ENCODE results near the gene PDLIM5.

Gene PDLIM5

GRCh38 chr4:94642561-94642866, 190.8 kb downstream of the PDLIM5 start:
- Histone ChIP-seq H3K4me3 (ENCODE audit: low read depth, low read length) (no peak overlapping the region), H3K27ac (peak overlapping the region; percentile 79), H3K36me3 (replicated peaks) (peaks cover 17% of the 10 kb centered on the region), H3K27me3 (replicated peaks) (no peaks in the 10 kb centered on the region)
- DNase-seq: no peak
- TF ChIP-seq CTCF (IDR thresholded peaks at IDR 0.05; ENCODE audit: low read depth, low read length, missing control alignments): no peak
- in situ Hi-C loops (cut with HindIII; ENCODE audit: low pct_ligation_motif_present, low sequenced_read_pairs): loop anchor here (25.0 kb wide), 1 partner anchor 470 kb away; no protein-coding TSS in a partner anchor

- Histone ChIP-seq H3K4me3 (ENCODE audit: low read depth, low read length) (no peak overlapping the region), H3K27me3 (replicated peaks) (no peaks in the 10 kb centered on the region), H3K36me3 (replicated peaks) (peaks cover 31% of the 10 kb centered on the region), H3K27ac (no peak overlapping the region)
- in situ Hi-C loops (cut with HindIII; ENCODE audit: low pct_ligation_motif_present, low sequenced_read_pairs): loop anchor here (25.0 kb wide), 1 partner anchor 464 kb away; no protein-coding TSS in a partner anchor
- DNase-seq: no peak
- no peak for TF ChIP-seq CTCF (IDR thresholded peaks at IDR 0.05; ENCODE audit: low read depth, low read length, missing control alignments)
Measured at GRCh38 chr4:94648699-94649098, 197.0 kb downstream of the PDLIM5 start.

DNA sequence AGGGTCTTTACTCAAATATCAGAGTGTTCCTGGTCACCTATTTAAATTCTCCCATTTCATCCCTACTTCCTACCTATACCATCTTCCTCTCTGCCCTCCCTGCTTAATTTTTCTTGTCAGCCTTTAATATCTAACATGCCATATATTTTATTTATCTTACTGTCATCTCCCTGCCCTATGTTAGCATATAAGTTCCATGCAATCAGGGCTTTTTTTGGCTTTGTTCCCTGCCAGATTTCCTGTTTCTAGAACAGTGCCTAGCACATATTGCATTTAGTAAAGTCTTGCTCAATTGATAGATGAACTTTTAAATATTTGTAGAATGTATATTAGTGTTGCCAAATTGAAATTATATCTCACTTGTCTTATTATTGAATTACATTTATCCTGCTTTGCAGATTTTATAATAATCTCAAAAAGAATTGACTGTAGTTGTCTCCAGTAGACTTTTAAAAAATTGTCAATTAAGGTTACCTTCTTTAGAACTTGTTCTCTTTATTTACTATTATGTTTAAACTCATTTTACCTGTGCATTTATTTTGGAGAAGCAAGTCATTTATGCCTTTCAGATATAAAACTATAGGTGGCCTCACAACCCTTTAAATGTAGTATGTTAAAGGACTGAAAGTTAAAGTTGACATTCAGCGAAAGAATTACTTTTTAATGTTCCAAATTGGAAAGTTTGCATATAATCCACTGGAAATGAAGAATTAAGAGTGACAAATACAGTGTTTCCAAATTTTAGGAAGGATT, 197.8 kb downstream of the PDLIM5 start:
- Histone ChIP-seq H3K27ac (no peak overlapping the region), H3K4me3 (ENCODE audit: low read depth, low read length) (no peak overlapping the region), H3K36me3 (replicated peaks) (peaks cover 29% of the 10 kb centered on the region), H3K27me3 (replicated peaks) (no peaks in the 10 kb centered on the region)
- in situ Hi-C loops (cut with HindIII; ENCODE audit: low pct_ligation_motif_present, low sequenced_read_pairs): loop anchor here (25.0 kb wide), 1 partner anchor 463 kb away; no protein-coding TSS in a partner anchor
- DNase-seq: no peak
- no peak for TF ChIP-seq CTCF (IDR thresholded peaks at IDR 0.05; ENCODE audit: low read depth, low read length, missing control alignments)

DNA sequence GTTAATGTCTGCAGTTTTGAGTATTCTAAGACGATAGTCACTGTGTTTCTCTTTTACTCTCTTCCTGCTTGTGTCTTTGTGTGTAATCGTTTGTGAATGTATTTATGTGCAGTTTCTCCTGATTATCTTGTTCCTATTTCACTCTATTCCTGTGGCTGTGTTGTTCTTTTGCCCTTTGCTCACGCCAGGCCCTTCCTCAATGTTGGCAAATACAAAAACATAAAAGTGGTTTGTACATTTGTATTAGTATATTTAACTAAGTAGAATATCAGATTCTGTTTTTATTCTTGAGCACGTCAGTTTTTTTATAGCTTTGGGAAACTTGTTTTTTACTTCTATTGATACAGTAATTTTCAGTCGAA, 198.4 kb downstream of the PDLIM5 start:
- Histone ChIP-seq H3K36me3 (replicated peaks) (peaks cover 27% of the 10 kb centered on the region), H3K27ac (no peak overlapping the region), H3K4me3 (ENCODE audit: low read depth, low read length) (no peak overlapping the region), H3K27me3 (replicated peaks) (no peaks in the 10 kb centered on the region)
- in situ Hi-C loops (cut with HindIII; ENCODE audit: low pct_ligation_motif_present, low sequenced_read_pairs): no loop called here
- DNase-seq: no peak
- no peak for TF ChIP-seq CTCF (IDR thresholded peaks at IDR 0.05; ENCODE audit: low read depth, low read length, missing control alignments)

DNA sequence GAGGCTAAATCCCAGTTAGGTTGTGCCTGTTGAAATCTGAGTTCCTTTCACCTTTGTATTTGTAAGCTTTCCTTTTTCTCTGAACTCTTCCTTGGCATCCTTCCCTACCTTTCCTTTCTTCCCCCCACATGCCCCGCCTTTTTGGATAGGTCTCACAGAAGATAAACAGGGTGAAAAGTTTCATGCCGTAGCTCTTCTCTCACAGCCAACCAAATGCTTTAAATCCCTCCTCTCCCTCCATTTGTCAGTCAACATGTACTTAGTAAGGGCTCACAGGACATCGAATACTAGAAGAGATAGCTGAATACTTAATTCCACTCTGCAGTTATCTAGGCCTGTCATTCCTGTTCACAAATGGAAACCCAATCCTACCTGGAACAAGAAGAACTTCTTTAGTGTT, 198.9 kb downstream of the PDLIM5 start:
- no peak for TF ChIP-seq CTCF (IDR thresholded peaks at IDR 0.05; ENCODE audit: low read depth, low read length, missing control alignments)
- no peaks in the 10 kb centered on the region for H3K27me3 ChIP-seq (replicated peaks)
- peaks cover 26% of the 10 kb centered on the region for H3K36me3 ChIP-seq (replicated peaks)
- H3K27ac ChIP-seq: no peak overlapping the region
- no peak overlapping the region for H3K4me3 ChIP-seq (ENCODE audit: low read depth, low read length)
- DNase-seq: no peak
- in situ Hi-C loops (cut with HindIII; ENCODE audit: low pct_ligation_motif_present, low sequenced_read_pairs): no loop called here
